SK-N-SH (cell line): ENCODE measurements around the gene CALHM1.

ENCODE experiments used
- CTCF ChIP-seq: fragments of 200-600 bp; sonication (generic); IDR thresholded peaks from 2 replicates; pipeline ENCODE4 v1.6.1; 2017; ENCODE audit warnings: antibody characterized with exemption, mild to moderate bottlenecking, moderate library complexity
- FOSL2 ChIP-seq: IDR thresholded peaks from 2 replicates; pipeline ENCODE4 v1.4.0; 2012; ENCODE audit warnings: low read depth, mild to moderate bottlenecking, moderate library complexity, borderline replicate concordance
- FOXJ3 ChIP-seq: sonication (generic); formaldehyde crosslinking; IDR thresholded peaks from 2 replicates; pipeline ENCODE4 v1.5.1; 2020; ENCODE audit warnings: mild to moderate bottlenecking, missing genetic modification reagents
- MXI1 ChIP-seq: IDR thresholded peaks from 2 replicates; pipeline ENCODE4 v1.6.1; 2012; ENCODE audit warnings: mild to moderate bottlenecking, low read depth, low read length, improper control_type of control experiment
- TCF12 ChIP-seq: IDR thresholded peaks from 2 replicates; pipeline ENCODE4 v1.4.0; 2012

GRCh38 chr10:103431902-103432301, 26.8 kb downstream of the CALHM1 start:
- TF ChIP-seq CTCF (no peak), FOXJ3 (CRISPR knock-in tag) (no peak), TCF12 (no peak), FOSL2 (no peak), MXI1 (no peak)
